ENCODE results near the gene EXOC6B.
A peak's percentile ranks its signal among the peaks of the same experiment; 100 is the strongest.

EXOC6B gene

GRCh38 chr2:72788756-72789155, 37.1 kb downstream of the EXOC6B start:
- DNase-seq (ENCODE audit: low read depth) = no peak

- no peak for DNase-seq (ENCODE audit: low read depth)
Observed at GRCh38 chr2:72785517-72785916, 40.3 kb downstream of the EXOC6B start.

- no peak for DNase-seq (ENCODE audit: low read depth)
Observed at GRCh38 chr2:72782520-72782919, 43.3 kb downstream of the EXOC6B start.

GRCh38 chr2:72781480-72781879, 44.4 kb downstream of the EXOC6B start:
- no peak for DNase-seq (ENCODE audit: low read depth)

GRCh38 chr2:72780477-72780876, 45.4 kb downstream of the EXOC6B start:
- no peak for DNase-seq (ENCODE audit: low read depth)

- DNase-seq (ENCODE audit: low read depth) = no peak
Observed at GRCh38 chr2:72779495-72779894, 46.3 kb downstream of the EXOC6B start.

- DNase-seq (ENCODE audit: low read depth) = no peak
Observed at GRCh38 chr2:72778410-72778809, 47.4 kb downstream of the EXOC6B start.

- peak; percentile 13 for DNase-seq (ENCODE audit: low read depth)
Observed at GRCh38 chr2:72770879-72771461, 54.9 kb downstream of the EXOC6B start.

- no peak for DNase-seq (ENCODE audit: low read depth)
Observed at GRCh38 chr2:72765997-72766609, 59.7 kb downstream of the EXOC6B start.

GRCh38 chr2:72762276-72762675, 63.6 kb downstream of the EXOC6B start:
- DNase-seq (ENCODE audit: low read depth) = no peak

GRCh38 chr2:72759755-72760154, 66.1 kb downstream of the EXOC6B start:
- DNase-seq (ENCODE audit: low read depth) = no peak

- DNase-seq (ENCODE audit: low read depth) = no peak
Observed at GRCh38 chr2:72757177-72757775, 68.6 kb downstream of the EXOC6B start.

- no peak for DNase-seq (ENCODE audit: low read depth)
Observed at GRCh38 chr2:72755647-72756423, 70.0 kb downstream of the EXOC6B start.

GRCh38 chr2:72754628-72755320, 71.1 kb downstream of the EXOC6B start:
- DNase-seq (ENCODE audit: low read depth) = no peak

GRCh38 chr2:72750977-72751639, 74.7 kb downstream of the EXOC6B start:
- DNase-seq (ENCODE audit: low read depth) = no peak

- DNase-seq (ENCODE audit: low read depth) = no peak
Observed at GRCh38 chr2:72750466-72750865, 75.4 kb downstream of the EXOC6B start.

GRCh38 chr2:72747344-72747743, 78.5 kb downstream of the EXOC6B start:
- DNase-seq (ENCODE audit: low read depth) = no peak

- DNase-seq (ENCODE audit: low read depth) = no peak
Observed at GRCh38 chr2:72745679-72746368, 80.0 kb downstream of the EXOC6B start.

- no peak for DNase-seq (ENCODE audit: low read depth)
Observed at GRCh38 chr2:72744049-72744448, 81.8 kb downstream of the EXOC6B start.

GRCh38 chr2:72743481-72743880, 82.4 kb downstream of the EXOC6B start:
- DNase-seq (ENCODE audit: low read depth) = no peak

GRCh38 chr2:72738096-72738495, 87.7 kb downstream of the EXOC6B start:
- DNase-seq (ENCODE audit: low read depth) = no peak

Measured in T-helper 22 cell (primary cell).